HG03457 (cell line): ENCODE data around the gene REXO5.
"Not testable (repeated sequence)": the region's sequence is repeated elsewhere in the genome, so short reads cannot be mapped to it uniquely, and the experiment has no call there.

ENCODE experiments used
- ATAC-seq: cut with Tn5 transposase; IDR thresholded peaks from one replicate; pipeline ENCODE4 v1.9.1; 2021; ENCODE audit warnings: moderate number of reproducible peaks; ENCODE audit not compliant: unreplicated experiment

Gene REXO5

GRCh38 chr16:20799599-20799998 lies 6.7 kb upstream of the REXO5 start:
- no peak for ATAC-seq

GRCh38 chr16:20801278-20801677 lies 5.0 kb upstream of the REXO5 start:
- ATAC-seq, result no peak

GRCh38 chr16:20803192-20803560 lies 3.2 kb upstream of the REXO5 start:
- no peak for ATAC-seq

- no peak for ATAC-seq
These were observed 2.6 kb upstream of the REXO5 start for GRCh38 chr16:20803561-20804214.

GRCh38 chr16:20805684-20806167 lies 601 bp upstream of the REXO5 start:
- ATAC-seq, result not testable (repeated sequence)

- no peak for ATAC-seq
These were observed 1.5 kb downstream of the REXO5 start for GRCh38 chr16:20807862-20808261.

- ATAC-seq, result no peak
These were observed 5.6 kb downstream of the REXO5 start for GRCh38 chr16:20811889-20812439.

- ATAC-seq, result no peak
These were observed 6.2 kb downstream of the REXO5 start for GRCh38 chr16:20812510-20812909.

GRCh38 chr16:20814784-20815183 lies 8.5 kb downstream of the REXO5 start:
- ATAC-seq, result no peak

- no peak for ATAC-seq
These were observed 12.7 kb downstream of the REXO5 start for GRCh38 chr16:20818929-20819585.

- no peak for ATAC-seq
These were observed 15.4 kb downstream of the REXO5 start for GRCh38 chr16:20821682-20822081.

GRCh38 chr16:20822521-20823325 lies 16.4 kb downstream of the REXO5 start:
- no peak for ATAC-seq

- no peak for ATAC-seq
These were observed 19.8 kb downstream of the REXO5 start for GRCh38 chr16:20826039-20826566.

- no peak for ATAC-seq
These were observed 23.2 kb downstream of the REXO5 start for GRCh38 chr16:20829536-20829935.

GRCh38 chr16:20830372-20830771 lies 24.0 kb downstream of the REXO5 start:
- no peak for ATAC-seq

- ATAC-seq, result no peak
These were observed 26.8 kb downstream of the REXO5 start for GRCh38 chr16:20833086-20833485.

- no peak for ATAC-seq
These were observed 31.9 kb downstream of the REXO5 start for GRCh38 chr16:20838240-20838639.

- no peak for ATAC-seq
These were observed 33.2 kb downstream of the REXO5 start for GRCh38 chr16:20839504-20839903.

- ATAC-seq, result no peak
These were observed 37.7 kb downstream of the REXO5 start for GRCh38 chr16:20844054-20844453.

- no peak for ATAC-seq
These were observed 38.3 kb downstream of the REXO5 start for GRCh38 chr16:20844588-20844987.

- ATAC-seq, result no peak
These were observed 39.7 kb downstream of the REXO5 start for GRCh38 chr16:20846030-20846429.
